GM04503 (cell line): Measurements from ENCODE around the gene HSF4.

Experiments used
- DNase-seq: peaks from one replicate; pipeline ENCODE4 v3.0.0-alpha.2; 2012; ENCODE audit warnings: low read depth

The HSF4 gene

GRCh38 chr16:67166598-67167168, 2.1 kb downstream of the HSF4 start:
- no peak for DNase-seq

GRCh38 chr16:67167588-67167987, 3.0 kb downstream of the HSF4 start:
- DNase-seq: no peak

- no peak for DNase-seq
Measured at GRCh38 chr16:67169011-67169451, 4.5 kb downstream of the HSF4 start.

- DNase-seq: no peak
Measured at GRCh38 chr16:67169642-67170167, 5.2 kb downstream of the HSF4 start.

- DNase-seq: no peak
Measured at GRCh38 chr16:67170168-67170948, 5.8 kb downstream of the HSF4 start, which contains the start of gene NOL3. NOL3 (plus strand) TSS chr16:67170538.

GRCh38 chr16:67170949-67171649, 6.6 kb downstream of the HSF4 start:
- no peak for DNase-seq

GRCh38 chr16:67173323-67173722, 8.8 kb downstream of the HSF4 start:
- no peak for DNase-seq

GRCh38 chr16:67173808-67174705, 9.5 kb downstream of the HSF4 start:
- peak; percentile 37 for DNase-seq

- no peak for DNase-seq
Measured at GRCh38 chr16:67174706-67175231, 10.2 kb downstream of the HSF4 start.

GRCh38 chr16:67176662-67177061, 12.1 kb downstream of the HSF4 start:
- DNase-seq: no peak

GRCh38 chr16:67177743-67178699, 13.5 kb downstream of the HSF4 start:
- no peak for DNase-seq

- no peak for DNase-seq
Measured at GRCh38 chr16:67179421-67180080, 15.0 kb downstream of the HSF4 start.

- no peak for DNase-seq
Measured at GRCh38 chr16:67180166-67180565, 15.6 kb downstream of the HSF4 start.

- peak; percentile 77 for DNase-seq
Measured at GRCh38 chr16:67181346-67181745, 16.8 kb downstream of the HSF4 start.

- DNase-seq: no peak
Measured at GRCh38 chr16:67182288-67182687, 17.7 kb downstream of the HSF4 start.

GRCh38 chr16:67183284-67183626, 18.7 kb downstream of the HSF4 start:
- no peak for DNase-seq

GRCh38 chr16:67183627-67184452, 19.3 kb downstream of the HSF4 start, which contains the start of gene MATCAP1:
MATCAP1 (minus strand) TSS chr16:67183963; CDS start chr16:67180610, 3,353 bp downstream.
- DNase-seq: peak; percentile 85

- DNase-seq: no peak
Measured at GRCh38 chr16:67184453-67184994, 20.0 kb downstream of the HSF4 start.
